NCI-H2107 (cell line): ENCODE results near the gene CNTNAP5.

ENCODE experiments used
- DNase-seq: peaks from one replicate; lab custom pipeline; 2025; lab: John Stamatoyannopoulos, UW

The CNTNAP5 gene

DNA sequence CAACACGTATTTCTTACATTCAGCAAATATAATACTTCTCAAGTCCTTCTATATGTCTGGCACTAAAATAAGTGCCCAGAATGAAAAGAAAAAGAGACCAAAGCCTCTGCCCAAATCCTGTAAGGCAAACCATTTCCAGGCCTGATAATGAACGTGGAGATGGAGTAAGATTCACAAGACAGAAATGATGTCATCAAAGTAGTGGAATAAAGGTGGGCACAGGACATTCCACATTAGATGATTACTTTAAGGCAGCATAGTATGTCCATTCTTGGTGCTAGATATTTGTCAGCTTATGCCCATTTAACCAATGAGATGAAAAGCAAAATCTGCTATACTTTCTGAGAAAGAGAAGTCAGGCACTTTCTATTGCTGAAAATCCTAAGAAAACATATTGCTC lies 38.5 kb downstream of the CNTNAP5 start:
- DNase-seq = no peak

DNA sequence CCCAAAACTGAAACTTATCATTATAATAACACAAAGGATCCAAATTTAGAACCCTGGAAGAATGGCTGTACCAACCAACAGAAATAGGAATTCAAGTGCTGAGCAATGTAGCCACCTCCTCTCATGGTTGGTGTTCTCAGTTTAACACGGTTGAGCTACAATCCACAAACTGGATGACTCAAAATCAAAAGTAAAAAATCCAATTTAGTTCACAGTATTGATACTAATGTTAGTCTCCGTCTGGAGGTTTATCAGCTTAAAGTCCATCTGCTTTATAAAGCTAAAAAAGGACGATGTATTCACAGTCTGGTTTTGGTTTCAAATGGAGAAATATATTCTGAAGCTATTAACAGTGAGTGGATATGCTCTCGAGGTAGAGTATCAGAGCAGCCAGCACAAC lies 40.5 kb downstream of the CNTNAP5 start:
- DNase-seq = no peak

DNA sequence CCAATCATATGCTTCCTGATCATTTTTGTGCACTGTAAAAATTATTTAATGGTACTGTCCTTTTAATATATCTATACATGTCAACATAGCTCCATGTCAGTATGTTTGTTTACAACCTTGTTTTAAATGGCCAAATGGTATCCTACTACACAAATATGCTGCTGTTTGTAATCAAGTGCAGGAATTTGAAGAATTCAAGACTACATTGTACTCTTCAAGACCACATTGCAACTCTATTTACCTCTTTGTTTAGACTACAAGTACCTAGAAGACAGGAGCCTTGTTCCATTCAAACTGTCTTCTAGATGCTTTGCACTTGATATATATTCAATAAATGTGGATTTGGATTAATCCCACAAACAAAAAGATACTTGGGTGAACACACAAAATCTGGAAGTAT lies 41.7 kb downstream of the CNTNAP5 start:
- DNase-seq = no peak

DNA sequence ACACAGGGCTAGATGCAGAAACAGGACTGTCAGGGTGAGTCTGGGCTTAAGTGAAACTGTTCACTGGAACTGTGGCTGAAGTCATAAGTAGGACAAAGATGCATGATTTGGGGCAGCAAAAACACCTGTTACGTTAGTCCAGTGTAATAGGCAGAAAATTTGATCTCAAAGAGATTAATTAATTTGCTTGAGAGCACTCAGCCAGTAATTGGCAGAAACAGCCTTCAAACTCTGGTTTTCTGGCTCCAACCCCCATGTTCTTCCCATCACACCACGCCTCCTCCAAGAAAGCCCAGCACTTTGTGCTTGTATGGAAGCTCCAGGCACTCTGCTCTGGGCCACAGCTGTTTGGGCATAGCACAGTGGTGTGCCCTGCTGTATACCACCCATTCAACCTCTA lies 54.0 kb downstream of the CNTNAP5 start:
- DNase-seq = no peak

DNA sequence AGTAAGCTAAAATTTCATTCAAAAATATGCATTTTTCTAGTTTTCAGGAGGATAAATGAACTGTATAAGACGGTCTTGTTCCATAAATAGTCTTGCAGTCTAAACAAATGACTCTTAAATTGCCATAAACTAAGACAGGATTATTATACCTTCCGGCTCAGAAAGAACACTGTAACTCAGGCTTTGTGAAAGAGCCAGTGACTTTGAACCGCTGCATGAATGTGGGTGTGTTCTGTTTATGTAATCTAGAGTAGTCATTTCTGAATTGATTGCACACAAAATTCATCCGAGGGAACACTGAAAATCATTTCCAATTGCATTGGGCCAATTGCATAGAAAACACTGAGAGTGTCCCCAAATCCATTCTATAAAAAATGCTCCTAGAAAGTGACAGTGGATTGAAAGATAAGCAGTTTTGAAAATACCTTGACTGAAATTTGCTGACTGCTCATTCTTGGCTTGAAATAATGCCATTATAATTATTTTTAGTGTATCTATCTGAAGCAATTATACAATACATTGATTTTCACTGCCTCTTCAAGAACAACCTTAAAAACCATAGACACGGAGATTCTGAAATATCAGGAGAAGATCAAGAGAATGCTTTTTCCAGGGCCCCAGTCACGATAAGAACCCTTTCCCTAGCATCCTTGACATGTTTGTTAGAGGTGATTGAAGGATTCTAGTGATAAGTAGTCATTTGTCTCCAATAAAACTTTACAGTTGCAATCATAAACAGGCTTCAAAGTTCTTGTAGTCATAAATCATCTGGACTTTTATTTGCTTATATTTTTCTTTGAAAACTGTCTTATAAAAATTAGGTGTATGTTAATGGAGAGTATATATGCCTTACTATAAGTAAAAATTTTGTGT lies 55.4 kb downstream of the CNTNAP5 start:
- no peak for DNase-seq

DNA sequence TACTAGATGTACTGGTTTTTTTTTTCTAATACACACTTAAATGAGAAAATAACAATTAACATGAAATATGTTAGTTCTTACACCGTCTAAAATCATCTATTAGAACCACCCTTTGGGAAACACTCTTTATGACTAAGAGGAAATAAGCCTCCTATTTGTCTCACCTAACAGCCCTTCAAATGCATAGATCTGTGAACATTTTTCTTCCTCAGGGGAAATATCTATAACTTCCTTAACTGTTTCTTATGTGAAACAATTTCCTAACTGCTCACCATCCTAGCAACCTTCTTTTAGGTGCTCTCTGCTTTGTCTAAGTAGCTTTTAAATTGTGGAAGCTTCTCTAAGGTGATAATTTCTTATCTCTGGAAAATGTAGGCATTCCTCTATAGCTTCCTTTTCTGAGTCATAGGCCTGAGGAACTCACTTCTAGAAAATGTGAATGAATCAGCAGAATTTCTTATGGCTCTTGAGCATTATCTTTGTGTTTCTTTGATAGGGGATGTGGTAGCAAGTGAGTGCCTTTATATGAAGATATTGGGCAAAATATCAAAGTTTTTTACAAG lies 56.1 kb downstream of the CNTNAP5 start:
- no peak for DNase-seq

DNA sequence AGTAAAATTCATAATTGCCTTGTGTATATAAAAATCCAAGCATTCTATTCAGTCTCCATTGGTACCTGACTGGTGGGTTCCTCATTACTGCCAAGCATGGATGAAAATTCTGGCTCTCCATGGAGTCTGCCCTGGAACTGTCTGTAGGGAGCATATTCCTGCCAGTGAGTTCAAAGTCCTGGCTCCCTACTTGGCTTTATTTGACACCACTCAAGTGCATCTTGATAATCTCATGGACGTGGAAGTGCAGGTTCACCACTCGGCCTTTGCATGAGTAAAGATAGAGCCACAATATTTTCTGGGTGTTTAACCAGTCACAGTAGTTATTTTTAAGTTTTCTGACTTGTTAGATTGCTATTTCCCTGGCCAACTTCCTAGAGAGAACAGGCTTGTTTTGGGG lies 63.5 kb downstream of the CNTNAP5 start:
- no peak for DNase-seq

DNA sequence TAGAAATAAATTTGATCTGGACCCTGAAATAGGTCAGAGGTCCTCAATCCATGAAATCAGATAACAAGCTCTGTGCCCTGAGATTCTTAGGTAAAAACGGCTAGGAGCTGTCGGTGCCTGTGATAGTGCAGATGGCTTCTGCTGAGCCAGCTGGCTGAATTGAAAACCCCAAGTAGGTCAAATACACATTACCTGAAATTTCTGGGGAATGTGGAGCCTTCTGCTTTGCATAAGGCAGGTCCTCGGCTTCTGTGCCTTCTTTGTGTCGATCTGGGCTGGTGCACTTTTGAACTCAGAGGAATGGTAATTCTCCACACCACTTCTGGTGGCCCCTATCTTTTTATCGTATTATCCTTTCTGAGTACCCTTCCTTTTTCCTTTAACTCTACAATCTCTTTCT lies 66.6 kb downstream of the CNTNAP5 start:
- DNase-seq = no peak

DNA sequence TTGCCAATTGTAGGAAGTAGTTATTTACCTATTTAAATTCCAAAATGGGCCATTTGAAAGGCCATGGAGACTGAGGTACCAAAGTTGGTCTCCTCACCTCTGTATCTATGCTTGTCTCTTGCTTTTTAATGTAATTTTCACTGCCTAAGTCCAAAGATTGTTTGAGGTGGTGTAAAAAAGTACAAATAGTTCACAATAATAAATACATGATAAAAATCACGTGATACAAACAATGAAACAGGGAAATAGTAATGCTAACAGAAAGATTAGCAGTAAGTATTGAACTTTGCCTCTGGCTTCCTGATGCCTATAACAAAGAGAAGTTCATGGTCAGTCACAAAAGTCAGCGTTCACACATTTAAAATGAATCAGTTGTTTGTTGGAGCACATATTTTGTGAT lies 67.6 kb downstream of the CNTNAP5 start:
- DNase-seq = no peak

DNA sequence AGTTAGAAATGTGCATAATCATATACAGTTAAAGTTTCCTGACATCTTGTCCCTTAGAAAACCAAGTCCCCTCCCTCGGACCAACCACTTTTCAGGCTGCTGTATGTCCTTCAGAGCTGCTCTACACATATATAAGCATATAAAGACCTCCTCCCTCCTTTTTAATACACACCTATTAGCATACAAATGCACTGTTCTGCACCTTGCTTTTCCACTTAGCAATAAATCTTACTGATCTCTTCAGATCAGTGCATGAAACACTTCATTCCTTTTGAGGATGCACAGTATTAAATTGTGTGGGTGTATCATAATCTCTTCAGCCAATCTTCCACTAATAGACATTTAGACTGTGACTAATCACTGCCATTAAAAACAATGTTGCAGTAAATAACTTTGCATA lies 79.8 kb downstream of the CNTNAP5 start:
- DNase-seq = no peak

DNA sequence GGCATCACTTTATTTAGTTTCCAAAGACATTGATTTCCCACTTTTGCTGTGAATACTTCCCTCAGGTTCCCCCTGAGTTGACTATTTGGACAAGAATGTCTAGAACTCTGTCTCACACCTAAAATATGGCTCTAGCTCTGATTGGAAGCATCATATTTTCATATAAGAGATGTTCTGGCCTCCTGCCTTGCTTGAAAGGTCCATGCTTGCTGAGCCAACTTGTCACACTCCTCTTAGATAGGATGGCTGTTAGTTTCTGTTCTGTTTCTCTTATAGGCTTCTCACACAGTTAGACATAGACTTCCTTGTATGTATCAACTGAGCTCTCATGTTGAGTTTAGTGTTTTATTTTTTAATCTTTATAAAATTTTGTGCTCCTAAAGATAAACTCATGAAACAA lies 87.1 kb downstream of the CNTNAP5 start:
- no peak for DNase-seq

DNA sequence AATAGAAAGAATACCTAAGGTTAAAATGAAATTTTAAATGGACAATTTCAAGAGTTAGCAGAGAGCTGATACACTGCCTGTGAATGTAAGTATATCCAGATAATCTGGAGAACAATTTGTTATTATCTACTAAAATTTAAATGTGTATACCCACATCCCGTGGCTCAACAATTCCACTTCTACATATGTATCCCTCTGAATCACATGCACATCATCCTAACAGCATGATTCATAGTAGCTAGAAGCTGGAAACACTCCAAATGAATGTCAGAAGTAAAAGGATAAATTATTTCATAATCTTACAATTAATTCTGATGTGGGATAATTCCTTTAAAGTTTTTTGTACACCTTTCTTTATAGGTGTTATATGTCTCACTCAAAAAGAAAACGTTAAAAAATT lies 87.9 kb downstream of the CNTNAP5 start:
- no peak for DNase-seq

DNA sequence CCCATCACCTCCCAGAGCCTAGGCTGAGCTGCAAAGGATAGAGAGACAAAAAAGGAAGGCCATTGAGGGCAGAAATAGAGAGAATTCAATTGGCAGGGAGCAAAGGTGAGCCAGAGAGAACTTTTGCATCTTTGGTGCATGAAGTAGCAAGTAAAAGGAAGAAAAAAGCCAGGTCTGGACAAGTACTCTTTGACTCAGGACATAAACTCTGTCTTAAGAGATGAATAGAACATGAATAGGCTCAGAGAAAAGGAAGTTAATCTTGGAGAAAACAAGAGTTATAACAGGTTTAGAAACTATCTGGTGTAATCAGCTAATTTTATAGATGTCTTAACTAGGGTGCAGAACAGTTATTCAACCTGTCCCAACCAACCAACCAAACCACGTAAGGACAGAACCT lies 95.2 kb downstream of the CNTNAP5 start:
- DNase-seq = no peak

DNA sequence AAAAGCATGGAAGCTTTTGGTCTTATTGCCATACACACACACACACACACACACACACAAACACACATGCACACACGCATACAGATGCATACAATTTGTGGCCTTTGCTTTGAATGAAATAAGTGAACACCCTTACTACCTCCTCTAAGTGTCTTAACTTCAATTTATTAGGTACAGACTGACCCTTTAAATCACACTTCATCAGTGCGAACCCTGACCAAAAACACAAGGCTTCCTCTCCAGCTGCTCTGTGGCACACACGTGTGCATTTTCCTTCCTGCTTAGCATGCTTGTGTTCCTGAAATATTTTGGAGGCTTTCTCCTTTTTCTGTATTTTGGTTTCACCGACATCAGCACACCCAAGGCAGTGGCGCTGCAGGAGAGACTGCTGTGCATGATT lies 96.0 kb downstream of the CNTNAP5 start:
- no peak for DNase-seq

DNA sequence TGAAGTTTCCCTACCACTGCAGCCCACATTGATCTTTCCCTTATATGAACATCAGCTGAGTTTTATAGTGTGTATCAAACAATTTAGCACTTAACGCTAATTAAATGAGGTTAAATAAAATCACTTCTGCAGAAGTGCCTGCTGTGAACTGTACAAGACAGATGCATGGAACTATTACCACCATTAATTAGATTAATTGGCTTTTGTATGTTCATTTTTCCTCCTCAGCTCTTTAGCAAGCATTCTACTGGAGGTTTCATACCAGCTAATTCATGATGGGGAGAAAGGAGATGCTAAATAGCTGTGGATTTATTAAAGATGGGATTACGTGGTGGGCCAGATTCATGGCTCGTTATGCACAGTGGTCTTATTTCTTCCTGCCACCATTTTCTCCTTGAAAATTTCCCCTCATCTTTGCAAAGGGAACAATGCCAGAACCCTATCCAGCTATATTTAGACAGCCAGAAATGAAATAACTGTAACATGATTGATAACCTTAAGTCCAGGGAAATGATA lies 96.7 kb downstream of the CNTNAP5 start:
- no peak for DNase-seq

DNA sequence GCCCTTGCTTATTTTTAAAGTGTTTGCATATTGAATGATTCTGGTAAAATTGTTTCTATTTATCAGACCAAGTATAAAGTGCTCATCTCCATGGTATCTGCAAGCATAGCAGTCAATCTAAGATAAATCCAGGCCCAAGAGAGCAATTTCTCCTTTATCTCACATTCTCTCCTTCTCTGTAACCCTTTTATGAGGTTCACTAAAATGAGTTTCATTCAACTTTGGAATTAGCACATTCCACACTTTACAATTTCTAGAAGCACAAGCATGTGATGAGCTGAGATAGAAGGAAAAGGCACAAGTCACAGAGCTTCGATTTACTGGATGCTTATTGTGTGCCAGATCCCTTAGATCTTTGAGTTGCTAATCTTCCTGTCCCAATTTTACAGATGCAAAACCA lies 97.3 kb downstream of the CNTNAP5 start:
- DNase-seq = no peak

DNA sequence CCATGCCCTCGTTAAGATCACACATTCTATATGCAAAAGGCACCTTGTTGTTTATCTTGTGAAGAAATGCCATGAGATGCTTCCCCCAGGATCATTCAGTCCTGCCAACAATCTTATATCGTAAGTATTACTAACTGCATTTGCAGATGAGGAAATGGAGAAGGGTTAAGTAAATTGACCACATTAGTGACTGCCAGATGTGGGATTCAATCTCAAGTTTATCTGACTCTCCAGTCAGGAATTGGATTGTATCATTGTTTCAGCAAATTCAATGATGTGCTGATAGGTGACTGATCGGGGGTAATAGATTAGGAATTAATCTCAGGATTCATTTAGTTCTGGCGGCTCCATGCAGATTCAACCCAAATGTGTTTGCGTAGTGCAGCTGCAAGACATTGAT lies 106.2 kb downstream of the CNTNAP5 start:
- no peak for DNase-seq

DNA sequence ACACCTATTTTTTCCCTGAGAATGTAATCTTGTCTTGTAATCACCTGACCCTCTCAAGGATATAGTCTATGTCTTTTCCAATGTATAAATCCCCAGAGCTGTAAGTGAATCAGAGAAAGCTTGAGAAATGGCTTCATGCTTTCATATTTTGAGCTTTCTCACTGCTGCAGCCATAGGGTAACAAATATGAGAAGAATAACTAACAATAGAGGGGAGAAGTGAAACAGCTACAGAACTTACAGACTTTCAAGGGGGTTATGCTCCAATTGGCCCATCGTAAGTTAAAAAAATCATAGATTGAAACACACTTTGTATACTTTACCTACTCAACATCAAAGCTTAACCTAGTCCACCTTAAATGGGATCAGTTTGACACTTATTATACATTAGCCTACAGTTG lies 111.0 kb downstream of the CNTNAP5 start:
- DNase-seq = no peak

DNA sequence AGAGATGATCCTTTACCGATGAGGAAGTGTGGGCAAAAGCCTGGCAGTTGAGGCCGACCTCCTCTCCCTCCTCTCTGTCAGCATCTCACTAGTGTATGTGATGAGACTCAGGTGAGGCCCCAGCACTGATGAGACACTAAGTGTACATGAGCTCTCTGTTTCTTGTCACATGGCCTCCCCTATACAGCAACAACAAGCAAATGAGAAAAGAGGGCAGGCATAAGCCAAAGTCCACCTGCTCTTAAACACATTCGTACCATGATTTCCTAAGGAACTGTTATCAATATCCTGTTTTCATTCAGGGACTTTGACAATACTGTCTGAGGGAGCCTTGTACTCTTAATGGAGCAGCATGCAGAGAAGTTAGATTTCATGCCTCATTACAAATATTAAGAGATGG lies 113.0 kb downstream of the CNTNAP5 start:
- DNase-seq = no peak

DNA sequence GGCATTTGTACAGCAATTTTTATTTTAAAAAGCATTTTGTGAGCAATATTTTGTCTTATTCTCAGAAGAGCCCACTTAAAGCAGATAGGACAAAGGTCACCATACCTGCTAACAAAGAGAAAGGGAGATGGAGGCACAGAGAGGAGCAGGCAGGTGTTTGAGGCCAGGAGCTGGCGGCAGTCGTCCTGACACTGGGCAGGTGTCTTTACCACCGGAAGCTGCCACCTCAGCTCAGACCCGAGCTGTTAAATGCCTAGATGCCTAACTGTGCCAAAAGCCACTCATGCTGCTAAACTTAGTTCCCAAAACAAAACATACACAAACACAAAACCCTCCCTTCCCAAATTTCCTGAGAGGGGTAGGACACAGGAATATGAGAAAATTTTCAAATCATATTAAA lies 120.9 kb downstream of the CNTNAP5 start:
- peak; percentile 11 for DNase-seq

DNA sequence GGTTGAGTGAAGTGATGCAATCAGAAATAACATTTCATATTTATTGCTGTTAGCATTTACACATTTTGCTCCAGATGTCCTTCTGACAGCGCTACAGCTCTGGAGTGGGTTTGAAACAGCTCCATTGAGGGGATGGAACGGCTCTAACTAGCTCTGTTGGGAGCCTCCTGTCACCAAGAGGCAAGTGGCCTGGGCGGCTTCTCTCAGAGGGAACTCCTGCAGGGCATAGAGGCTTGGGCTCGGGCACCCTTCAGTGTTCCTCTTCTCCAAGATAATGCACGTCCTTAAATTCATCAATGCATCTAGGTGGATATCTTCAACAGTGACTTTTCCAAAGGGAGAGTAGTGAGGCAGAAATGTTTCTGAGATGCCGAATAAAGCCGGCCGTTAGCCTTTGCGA lies 122.5 kb downstream of the CNTNAP5 start:
- DNase-seq = no peak

DNA sequence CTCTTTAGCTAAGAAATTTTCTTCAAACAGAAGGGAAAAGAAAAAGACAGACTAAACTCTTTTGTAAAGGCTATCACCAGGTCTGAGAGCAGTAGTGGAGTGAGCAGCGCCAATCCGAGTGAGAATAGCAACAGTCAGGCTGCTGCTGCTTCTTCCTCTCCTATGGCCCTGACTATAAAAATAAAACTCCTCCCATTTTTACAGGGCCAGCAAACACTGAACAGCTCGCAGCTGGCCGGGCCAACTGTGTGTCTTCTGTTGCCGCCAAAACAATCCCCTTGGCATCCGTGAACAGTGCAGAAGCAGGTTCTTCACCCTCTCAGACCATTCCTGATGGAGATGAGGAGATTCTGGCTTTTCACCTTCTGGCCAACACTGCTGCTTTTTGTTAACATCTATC lies 124.5 kb downstream of the CNTNAP5 start:
- DNase-seq = no peak

DNA sequence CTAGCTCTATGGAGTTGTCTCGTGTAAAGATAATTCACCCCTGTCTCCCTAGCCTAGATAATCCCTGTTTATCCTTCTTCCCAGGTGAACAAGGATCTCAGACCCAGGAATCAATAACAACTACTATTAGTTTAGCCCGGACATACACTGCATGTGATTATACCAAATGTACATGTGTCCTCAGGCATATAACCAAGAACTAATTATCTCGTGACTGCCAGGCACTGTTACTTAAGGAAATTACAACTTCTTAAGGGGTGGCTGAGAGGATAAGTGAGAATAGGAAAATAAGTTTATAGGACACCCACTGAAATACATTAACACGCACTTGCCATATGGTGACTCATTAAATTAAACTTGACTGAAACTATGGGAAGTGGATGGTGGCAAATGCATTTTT lies 126.6 kb downstream of the CNTNAP5 start:
- DNase-seq = no peak

DNA sequence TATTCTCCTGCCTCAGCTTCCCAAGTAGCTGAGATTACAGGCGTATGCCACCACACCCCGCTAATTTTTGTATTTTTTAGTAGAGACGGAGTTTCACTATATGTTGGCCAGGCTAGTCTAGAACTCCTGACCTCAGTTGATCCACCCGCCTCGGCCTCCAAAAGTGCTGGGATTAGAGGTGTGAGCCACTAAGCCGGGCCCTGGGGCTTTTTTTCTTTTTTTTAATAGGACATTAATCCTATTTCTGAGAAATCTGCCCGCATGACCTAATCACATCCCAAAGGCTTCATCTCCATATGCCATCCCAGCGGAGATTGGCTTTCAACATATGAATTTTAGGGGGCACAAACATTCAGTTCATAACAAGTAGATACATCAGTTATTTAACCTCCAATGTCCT lies 128.6 kb downstream of the CNTNAP5 start:
- no peak for DNase-seq
